HG03039 (cell line): ENCODE results near the gene C1orf35.

ENCODE experiments used
- ATAC-seq: cut with Tn5 transposase; IDR thresholded peaks from one replicate; pipeline ENCODE4 v1.9.1; 2021; ENCODE audit warnings: mild to moderate bottlenecking, moderate library complexity; ENCODE audit not compliant: unreplicated experiment

Gene C1orf35

GRCh38 chr1:228109962-228110488, 6.9 kb upstream of the C1orf35 start:
- ATAC-seq = no peak

- ATAC-seq = peak; percentile 83
These were observed 6.2 kb upstream of the C1orf35 start, which contains the start of gene MRPL55 for GRCh38 chr1:228109073-228109961. Gene MRPL55 (minus strand): TSS chr1:228109299. CDS start chr1:228108260, 1,039 bp downstream.

GRCh38 chr1:228108742-228109072, 5.6 kb upstream of the C1orf35 start:
- ATAC-seq = no peak

- no peak for ATAC-seq
These were observed 5.0 kb upstream of the C1orf35 start for GRCh38 chr1:228108055-228108690.

GRCh38 chr1:228107636-228108035, 4.5 kb upstream of the C1orf35 start:
- no peak for ATAC-seq

- ATAC-seq = no peak
These were observed 3.6 kb upstream of the C1orf35 start for GRCh38 chr1:228106800-228107054.

GRCh38 chr1:228105996-228106799, 3.1 kb upstream of the C1orf35 start:
- no peak for ATAC-seq

- ATAC-seq = no peak
These were observed 2.3 kb upstream of the C1orf35 start for GRCh38 chr1:228105270-228105995.

- ATAC-seq = no peak
These were observed 1.6 kb upstream of the C1orf35 start for GRCh38 chr1:228104526-228105269.

- ATAC-seq = peak; percentile 2
These were observed 933 bp downstream of the C1orf35 start for GRCh38 chr1:228101994-228102790.

- no peak for ATAC-seq
These were observed 1.5 kb downstream of the C1orf35 start for GRCh38 chr1:228101614-228101993.

- no peak for ATAC-seq
These were observed 2.1 kb downstream of the C1orf35 start for GRCh38 chr1:228100822-228101613.

GRCh38 chr1:228099331-228099732, 3.8 kb downstream of the C1orf35 start:
- no peak for ATAC-seq

GRCh38 chr1:228098323-228098931, 4.7 kb downstream of the C1orf35 start:
- no peak for ATAC-seq

- ATAC-seq = no peak
These were observed 5.6 kb downstream of the C1orf35 start for GRCh38 chr1:228097333-228098081.

GRCh38 chr1:228096416-228097332, 6.5 kb downstream of the C1orf35 start:
- no peak for ATAC-seq
